ENCODE data around the gene LIPE.

LIPE gene

DNA sequence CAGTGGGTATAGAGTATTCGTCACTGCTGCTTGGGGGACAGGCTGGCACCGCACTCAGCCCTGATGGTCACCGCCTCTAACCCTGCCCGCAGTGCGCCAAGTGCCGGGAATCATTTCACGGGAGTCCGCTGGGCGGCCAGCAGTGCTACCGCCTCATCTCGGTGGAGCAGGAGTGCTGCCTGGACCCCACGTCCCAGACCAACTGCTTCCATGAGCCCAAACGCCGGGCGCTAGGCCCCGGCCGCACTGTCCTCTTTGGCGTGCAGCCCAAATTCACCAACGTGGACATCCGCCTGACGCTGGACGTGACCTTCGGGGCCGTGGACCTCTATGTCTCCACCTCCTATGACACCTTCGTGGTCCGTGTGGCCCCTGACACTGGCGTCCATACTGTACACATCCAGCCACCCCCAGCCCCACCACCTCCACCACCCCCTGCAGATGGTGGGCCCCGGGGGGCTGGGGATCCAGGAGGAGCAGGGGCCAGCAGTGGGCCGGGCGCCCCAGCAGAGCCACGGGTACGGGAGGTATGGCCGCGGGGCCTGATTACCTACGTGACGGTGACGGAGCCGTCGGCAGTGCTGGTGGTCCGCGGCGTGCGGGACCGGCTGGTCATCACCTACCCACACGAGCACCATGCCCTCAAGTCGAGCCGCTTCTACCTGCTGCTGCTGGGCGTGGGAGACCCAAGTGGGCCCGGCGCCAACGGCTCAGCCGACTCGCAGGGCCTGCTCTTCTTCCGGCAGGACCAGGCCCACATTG lies 51.6 kb downstream of the LIPE start:
- no peak for DNase-seq

DNA sequence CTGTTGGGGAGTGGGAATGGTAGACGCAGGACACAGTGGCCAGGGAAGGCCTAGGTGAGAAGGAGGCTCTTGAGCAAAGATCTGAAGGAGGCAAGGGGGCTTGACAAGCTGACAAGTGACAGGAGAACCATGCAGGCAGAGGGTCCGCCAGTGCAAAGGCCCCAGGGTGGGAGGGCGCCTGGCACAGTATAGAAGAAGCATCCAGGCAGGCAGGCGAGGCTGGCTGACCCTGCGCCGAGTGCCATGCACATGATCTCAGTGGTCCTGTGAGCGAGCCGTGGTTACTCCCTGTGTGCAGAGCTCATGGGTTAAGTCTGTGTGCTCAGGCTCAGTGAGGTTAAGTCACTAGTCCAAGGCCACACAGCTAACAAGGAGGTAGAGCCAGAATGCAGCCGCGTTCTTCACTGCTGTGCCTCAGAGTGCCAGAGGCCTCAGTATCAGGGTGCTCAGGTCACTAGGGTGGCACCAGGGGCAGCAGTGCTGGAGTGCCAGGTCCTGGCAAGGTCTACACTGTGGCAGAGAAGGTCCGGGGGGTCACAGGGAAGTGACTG lies 52.3 kb downstream of the LIPE start:
- no peak for DNase-seq

DNA sequence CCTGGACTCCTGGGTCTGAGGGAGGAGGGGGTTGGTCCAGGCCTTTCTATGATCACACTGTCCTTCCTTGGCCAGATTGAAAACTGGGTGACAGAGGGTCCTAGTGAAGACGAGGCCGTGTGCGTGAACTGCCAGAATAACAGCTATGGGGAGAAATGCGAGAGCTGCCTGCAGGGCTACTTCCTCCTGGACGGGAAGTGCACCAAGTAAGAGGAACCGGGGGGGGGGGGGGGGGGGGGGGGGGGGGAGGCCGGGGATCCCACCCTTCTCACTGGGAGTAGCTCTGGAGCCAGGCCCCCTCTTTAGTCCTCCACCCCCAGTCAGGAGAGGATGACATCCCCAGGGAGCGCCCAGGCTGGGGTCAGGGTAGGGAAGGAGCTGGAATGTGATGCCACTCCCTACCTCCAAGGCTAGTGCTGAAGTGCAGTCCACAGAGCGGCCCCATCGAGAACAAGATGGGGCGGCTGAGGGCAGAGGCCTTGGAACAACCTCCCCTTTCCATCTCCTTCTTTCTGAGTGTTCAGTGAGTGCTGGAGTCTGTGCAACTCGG lies 56.5 kb downstream of the LIPE start:
- no peak for DNase-seq

DNA sequence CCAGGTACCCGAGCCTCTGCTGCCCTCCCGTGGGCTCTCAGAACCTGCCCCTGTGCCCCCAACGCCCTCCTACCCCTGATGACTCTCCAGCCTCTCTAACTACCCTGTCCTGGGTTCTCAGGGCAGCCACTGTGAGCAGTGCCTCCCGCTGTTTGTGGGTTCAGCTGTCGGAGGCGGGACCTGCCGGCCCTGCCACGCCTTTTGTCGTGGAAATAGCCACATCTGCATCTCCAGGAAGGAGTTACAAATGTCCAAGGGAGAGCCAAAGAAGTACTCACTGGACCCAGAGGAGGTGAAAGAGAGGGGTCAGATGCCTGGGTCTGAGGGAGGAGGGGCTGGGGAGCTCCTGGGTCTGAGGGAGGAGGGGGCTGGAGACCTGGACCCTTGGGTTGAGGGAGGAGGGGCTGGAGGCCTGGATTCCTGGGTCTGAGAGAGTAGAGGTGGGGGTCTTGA lies 57.1 kb downstream of the LIPE start:
- no peak for DNase-seq

DNA sequence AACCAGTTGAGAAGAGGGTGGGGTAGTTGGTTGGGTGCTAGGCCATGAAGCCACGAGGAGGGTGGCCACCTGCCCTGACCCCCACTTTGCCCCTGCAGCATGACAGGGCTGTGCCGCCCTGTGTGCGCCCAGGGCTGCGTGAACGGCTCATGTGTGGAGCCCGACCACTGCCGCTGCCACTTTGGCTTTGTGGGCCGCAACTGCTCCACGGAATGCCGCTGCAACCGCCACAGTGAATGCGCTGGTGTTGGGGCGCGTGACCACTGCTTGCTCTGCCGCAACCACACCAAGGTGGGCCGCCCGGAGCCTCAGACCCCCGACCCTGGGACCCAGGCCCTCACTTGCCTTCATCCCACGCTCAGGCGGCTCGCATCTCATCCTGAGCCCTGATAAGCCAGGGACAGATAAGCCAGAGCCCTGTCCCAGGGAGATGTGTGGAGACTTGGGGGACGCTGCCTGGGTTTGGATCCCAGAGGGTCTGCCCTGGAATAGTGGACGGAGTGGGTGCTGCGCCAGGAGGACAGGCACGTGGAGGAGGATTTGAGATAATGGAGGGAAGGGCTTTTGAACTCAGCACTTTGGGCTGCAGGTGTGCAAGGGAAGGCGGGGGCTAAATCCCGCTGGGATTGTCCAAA lies 57.6 kb downstream of the LIPE start:
- no peak for DNase-seq

DNA sequence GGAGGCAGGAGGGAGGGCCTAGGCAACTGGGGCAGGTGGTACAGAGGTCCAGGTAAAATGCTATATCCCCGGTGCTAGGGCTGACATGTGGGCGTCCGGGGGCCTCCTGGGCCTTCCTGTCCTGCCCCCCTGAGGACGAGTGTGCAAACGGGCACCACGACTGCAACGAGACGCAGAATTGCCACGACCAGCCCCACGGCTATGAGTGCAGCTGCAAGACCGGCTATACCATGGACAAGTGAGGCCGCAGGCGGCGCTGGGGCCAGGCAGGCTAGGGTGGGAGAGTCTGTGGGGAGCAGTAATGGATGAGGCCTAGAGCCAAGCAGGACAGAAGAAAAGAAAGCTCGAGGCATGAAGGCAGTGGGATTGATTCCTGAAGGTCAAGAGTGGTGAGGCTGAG lies 58.4 kb downstream of the LIPE start:
- no peak for DNase-seq

DNA sequence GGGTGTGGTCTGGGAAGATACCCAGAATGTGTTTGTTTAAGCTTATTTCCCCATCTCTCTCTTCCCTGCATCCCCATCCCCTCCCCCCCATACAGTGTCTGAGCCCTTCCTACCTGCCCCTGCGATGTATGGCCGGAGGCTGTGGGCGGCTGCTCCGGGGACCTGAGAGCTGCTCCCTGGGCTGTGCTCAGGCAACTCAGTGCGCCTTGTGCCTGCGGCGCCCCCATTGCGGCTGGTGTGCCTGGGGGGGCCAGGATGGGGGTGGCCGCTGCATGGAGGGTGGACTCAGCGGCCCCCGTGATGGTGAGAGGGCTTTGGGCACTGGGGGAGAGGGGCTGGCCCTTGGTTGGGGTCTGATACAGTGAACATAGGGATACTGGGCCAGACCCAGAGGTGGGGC lies 58.8 kb downstream of the LIPE start:
- no peak for DNase-seq

DNA sequence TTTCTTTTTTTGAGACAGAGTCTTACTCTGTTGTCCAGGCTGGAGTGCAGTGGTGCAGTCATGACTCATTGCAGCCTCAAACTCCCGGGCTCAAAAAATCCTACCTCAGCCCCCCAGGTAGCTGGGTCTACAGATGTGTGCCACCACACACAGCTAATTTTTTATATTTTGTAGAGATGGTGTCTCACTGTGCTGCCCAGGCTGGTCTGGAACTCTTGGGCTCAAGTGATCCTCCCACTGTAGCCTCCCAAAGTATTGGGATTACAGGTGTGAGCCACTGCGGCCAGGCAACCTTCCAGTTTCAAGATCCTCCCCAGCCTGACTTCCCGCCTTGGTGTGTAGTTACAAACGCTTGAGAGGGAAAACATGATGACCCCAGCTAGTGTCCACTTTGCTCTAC lies 59.3 kb downstream of the LIPE start:
- no peak for DNase-seq

DNA sequence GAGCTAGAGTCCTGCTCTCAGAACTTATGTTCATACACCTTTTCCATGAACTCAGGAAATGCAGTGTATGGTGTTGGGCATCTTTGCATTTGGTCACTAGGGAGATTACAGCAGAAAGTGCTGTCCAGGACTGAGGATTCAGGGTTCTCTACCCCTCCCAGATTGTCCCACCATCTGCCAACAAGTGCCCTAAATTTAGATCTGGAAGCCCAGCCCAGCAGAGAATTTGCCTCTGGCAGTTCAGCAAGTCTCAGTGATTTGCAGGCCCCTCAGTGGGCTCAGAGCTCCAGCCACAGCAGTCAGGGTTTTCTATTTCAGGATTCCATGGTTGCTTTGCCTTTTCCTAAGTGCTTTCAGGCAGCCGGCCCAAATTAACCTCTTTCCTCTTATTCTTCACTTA lies 60.5 kb downstream of the LIPE start:
- DNase-seq: peak in 1 of 2 experiments; percentile 52

DNA sequence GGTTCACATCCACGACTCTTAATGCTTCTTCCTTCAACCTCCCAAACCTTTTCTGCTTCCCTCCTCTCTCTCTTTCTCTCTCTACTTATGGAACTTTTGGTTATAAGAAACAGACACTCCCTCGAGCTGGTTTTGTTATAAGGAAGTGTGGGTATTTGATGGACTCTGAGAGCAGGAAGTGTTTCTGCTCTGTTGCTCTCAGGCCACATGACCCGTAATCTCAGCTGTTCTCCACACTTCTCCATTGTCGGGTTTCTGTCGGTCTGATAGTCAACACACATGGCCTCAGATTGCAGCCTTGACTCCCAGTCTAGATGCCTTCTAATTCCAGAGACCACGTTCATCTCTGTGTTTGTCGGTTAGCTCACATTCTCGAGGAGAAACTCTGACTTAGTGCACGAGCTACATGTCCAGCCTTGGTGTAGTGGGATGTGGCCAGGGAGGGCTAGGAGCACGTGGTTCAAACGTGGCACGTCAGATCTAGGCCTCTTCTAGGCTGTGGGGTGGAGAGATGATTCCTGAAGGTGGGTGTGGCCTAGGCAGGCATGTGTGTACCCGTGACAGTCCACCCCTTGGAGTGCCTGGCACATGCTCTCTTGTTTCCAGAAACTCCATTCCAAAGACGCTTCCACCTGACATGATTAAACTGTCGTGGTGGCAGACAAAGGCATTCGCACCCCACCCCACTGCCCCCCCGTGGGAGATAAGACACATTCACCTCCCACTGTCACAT lies 63.4 kb downstream of the LIPE start:
- no peak for DNase-seq

DNA sequence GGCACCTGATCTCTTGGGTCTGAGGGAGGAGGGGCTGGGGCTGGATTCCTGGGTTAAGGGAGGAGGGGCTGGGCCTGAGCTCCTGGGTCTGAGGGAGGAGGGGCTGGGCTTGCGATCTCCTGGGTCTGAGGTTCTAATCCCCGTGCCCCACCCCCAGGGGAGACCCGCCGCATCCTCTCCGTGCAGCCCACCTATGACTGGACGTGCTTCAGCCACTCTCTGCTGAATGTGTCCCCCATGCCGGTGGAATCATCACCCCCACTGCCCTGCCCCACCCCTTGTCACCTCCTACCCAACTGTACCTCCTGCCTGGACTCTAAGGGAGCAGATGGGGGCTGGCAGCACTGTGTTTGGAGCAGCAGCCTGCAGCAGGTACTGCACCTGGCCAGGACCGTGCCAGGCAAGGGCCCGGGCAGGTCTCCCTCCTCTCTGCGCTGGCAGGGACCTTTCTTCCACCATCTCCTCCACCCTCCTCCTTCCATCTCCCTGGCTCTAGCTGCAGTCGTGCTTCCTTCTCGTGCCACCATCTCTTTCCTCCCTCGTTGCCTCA lies 64.2 kb downstream of the LIPE start:
- no peak for DNase-seq

DNA sequence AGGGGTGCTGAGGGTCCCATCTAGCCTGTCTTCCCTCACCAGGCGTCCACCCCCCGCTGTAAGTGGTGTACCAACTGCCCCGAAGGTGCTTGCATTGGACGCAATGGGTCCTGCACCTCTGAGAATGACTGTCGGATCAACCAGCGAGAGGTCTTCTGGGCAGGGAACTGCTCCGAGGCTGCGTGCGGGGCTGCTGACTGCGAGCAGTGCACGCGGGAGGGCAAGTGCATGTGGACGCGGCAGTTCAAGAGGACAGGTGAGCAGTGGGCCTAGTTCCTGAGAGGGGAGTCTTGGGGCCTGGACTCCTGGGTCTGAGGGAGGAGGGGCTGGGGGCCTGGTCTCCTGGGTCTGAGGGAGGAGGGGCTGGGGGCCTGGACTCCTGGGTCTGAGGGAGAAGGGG lies 64.8 kb downstream of the LIPE start:
- no peak for DNase-seq

DNA sequence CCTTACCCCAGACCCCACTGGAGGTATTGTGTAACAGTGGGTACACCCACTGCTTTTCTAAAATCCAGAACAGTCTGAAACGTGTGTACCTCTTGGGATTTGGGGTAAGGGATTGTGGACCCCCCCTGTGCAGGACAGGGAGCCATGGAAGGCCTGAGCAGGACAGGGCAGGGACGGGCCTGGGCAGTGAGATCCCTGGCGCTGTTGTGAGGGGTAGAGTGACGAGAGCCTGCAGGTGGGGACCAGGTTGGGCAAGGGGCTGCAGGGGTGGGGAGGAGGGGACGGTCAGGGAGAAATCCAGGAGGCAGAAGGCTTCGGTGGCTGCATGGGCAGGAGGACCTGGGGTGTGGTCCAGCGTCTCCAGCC lies 65.7 kb downstream of the LIPE start:
- DNase-seq: no peak

DNA sequence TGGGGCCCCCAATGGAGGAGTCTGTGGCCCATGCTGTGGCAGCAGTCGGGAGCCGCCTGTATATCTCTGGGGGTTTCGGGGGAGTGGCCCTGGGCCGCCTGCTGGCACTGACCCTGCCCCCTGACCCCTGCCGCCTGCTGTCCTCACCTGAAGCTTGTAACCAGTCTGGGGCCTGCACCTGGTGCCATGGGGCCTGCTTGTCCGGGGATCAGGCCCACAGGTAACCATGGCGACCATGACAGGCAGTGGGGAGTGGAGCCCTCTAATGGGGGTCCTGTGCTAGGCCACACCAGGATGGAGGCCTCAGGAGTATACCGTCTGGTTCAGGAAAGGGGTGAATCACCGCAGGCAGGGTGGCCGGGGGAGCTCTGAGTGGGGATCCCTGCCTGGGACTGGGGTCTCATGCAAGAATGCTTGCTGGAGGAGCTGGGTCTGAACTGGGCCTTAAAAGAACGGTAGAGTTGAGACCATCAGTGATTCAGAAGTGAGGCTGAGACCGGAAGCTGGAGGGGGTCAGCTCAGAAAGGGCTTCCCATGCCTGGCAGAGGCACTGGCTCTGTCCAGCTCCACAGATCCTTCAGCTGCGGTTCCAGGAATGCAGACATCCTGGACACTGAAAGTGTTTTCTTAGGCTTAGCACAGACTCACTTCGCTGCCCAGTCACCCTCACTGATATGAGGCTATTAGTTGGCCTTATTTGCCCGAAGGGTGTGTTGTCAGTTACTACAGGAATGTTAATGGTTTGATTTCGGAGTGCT lies 66.2 kb downstream of the LIPE start:
- no peak for DNase-seq

DNA sequence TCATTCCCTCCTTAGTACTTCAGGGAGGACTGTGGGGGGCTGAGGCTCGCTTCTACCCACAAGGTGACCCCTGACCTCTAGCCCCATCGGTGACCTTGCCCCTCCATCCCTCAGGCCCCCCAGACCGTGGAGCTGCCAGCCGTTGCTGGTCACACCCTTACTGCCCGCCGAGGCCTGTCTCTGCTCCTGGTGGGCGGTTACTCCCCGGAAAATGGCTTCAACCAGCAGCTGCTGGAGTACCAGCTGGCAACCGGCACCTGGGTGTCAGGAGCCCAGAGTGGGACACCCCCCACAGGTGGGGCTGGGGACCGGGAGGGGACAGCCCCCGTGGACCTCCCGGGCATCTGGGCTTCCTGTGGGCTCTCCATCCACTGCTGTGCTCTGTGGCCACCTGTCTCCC lies 69.9 kb downstream of the LIPE start:
- DNase-seq: no peak

DNA sequence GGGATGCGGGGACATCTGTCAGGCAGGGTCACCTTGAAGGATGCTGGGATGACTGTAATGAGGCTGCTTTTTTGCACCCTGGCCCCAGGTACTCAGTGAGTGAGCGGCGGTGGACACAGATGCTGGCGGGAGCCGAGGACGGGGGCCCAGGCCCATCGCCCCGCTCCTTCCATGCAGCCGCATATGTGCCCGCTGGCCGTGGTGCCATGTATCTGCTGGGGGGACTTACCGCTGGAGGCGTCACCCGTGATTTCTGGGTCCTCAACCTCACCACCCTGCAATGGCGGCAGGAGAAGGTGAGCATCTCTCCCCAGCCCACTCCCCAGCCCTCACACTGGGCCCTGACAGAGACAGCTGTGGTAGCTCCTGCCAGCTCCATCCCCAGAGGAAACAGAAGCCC lies 70.5 kb downstream of the LIPE start:
- no peak for DNase-seq

DNA sequence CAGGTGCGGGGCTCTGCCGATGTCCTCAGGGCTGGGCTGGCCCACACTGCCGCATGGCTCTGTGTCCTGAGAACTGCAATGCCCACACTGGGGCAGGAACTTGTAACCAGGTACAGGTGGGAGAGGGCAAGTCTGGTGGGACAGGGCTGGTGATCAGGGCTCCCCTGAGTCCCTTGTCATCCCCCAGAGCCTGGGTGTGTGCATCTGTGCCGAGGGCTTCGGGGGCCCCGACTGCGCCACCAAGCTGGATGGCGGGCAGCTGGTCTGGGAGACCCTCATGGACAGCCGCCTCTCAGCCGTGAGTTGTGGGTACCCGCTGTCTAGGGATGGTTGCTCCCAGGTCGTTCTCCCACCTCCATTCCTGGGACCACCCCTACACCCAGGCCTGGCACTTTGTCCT lies 71.3 kb downstream of the LIPE start:
- DNase-seq: no peak

DNA sequence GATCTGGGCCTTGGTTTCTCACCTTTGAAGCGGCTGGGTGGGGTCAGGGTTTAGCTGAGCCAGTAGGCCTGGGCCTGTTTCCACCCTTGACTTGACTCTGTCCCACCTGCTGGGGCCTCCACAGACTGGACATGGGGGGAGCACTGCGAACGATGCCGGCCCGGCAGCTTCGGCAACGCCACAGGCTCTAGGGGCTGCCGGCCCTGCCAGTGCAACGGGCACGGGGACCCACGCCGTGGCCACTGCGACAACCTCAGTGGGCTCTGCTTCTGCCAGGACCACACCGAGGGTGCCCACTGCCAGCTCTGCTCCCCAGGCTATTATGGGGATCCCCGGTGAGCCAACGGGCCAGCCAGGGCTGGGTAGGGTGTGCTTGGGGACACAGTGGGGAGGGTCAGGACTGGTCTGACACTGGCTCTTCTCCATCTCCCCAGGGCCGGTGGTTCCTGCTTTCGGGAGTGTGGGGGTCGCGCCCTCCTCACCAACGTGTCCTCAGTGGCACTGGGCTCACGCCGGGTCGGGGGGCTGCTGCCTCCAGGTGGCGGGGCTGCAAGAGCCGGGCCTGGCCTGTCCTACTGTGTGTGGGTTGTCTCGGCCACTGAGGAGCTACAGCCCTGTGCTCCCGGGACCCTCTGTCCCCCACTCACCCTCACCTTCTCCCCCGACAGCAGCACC lies 73.7 kb downstream of the LIPE start:
- DNase-seq: no peak

DNA sequence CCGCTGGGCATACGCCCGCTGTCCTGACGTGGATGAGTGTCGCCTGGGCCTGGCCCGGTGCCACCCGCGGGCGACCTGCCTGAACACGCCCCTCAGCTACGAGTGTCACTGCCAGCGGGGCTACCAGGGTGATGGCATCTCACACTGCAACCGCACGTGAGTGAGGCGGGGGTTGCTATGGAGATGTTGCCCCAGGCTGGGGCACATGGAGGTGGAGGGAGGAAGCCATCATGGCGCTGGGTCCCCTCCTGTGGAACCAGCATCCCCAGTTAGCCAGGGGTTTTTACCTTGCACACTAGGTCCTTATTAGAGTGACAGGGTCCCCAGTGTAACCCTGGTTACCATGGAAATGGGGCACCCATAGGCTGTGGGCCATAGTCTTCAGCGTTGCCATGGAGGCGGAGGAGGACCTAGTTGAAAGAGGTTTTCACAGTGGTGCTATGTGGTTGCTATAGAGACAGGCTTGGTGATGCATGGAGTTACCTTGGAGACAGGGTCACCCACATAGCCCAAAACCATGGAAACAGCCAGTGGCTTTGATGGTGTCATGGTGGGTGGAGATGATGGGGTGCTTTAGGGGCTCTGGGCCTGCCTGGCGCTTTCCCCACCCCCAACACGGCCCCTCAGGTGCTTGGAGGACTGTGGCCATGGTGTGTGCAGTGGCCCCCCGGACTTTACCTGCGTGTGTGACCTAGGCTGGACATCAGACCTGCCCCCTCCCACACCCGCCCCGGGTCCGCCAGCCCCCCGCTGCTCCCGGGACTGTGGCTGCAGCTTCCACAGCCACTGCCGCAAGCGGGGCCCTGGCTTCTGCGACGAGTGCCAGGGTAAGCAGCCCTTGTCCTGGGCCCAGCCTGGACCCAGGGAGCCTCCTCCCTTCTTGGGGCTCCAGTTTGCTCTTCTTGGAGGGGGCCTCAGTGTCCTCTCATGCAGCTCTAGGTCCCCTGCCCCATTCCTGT lies 74.6 kb downstream of the LIPE start:
- no peak for DNase-seq

All from cerebellar nuclear complex (tissue), 1 donor.